ENCODE results near the gene SPEM2.

Gene SPEM2

GRCh38 chr17:7460850-7461660, 35.6 kb downstream of the SPEM2 start:
- TF ChIP-seq GATA2 (IDR thresholded peaks at IDR 0.05; ENCODE audit: low read depth, low read length): no peak
- TF ChIP-seq GATA3 (IDR thresholded peaks at IDR 0.05; ENCODE audit: low read depth, low read length): no peak

GRCh38 chr17:7462474-7463371, 37.3 kb downstream of the SPEM2 start:
- no peak for TF ChIP-seq GATA3 (IDR thresholded peaks at IDR 0.05; ENCODE audit: low read depth, low read length)
- TF ChIP-seq GATA2 (IDR thresholded peaks at IDR 0.05; ENCODE audit: low read depth, low read length): no peak

GRCh38 chr17:7463372-7463846, 38.0 kb downstream of the SPEM2 start:
- TF ChIP-seq GATA2 (IDR thresholded peaks at IDR 0.05; ENCODE audit: low read depth, low read length) (no peak), GATA3 (IDR thresholded peaks at IDR 0.05; ENCODE audit: low read depth, low read length) (no peak)

- TF ChIP-seq GATA2 (IDR thresholded peaks at IDR 0.05; ENCODE audit: low read depth, low read length): no peak
- no peak for TF ChIP-seq GATA3 (IDR thresholded peaks at IDR 0.05; ENCODE audit: low read depth, low read length)
These were observed 38.7 kb downstream of the SPEM2 start for GRCh38 chr17:7464081-7464480.

- TF ChIP-seq GATA3 (IDR thresholded peaks at IDR 0.05; ENCODE audit: low read depth, low read length) (no peak), GATA2 (IDR thresholded peaks at IDR 0.05; ENCODE audit: low read depth, low read length) (no peak)
These were observed 40.3 kb downstream of the SPEM2 start for GRCh38 chr17:7465597-7466275.

GRCh38 chr17:7466318-7466638, 40.9 kb downstream of the SPEM2 start:
- TF ChIP-seq GATA2 (IDR thresholded peaks at IDR 0.05; ENCODE audit: low read depth, low read length) (no peak), GATA3 (IDR thresholded peaks at IDR 0.05; ENCODE audit: low read depth, low read length) (no peak)

- no peak for TF ChIP-seq GATA3 (IDR thresholded peaks at IDR 0.05; ENCODE audit: low read depth, low read length)
- TF ChIP-seq GATA2 (IDR thresholded peaks at IDR 0.05; ENCODE audit: low read depth, low read length): no peak
These were observed 41.4 kb downstream of the SPEM2 start for GRCh38 chr17:7466639-7467341.

- no peak for TF ChIP-seq GATA2 (IDR thresholded peaks at IDR 0.05; ENCODE audit: low read depth, low read length)
- no peak for TF ChIP-seq GATA3 (IDR thresholded peaks at IDR 0.05; ENCODE audit: low read depth, low read length)
These were observed 42.1 kb downstream of the SPEM2 start for GRCh38 chr17:7467498-7467897.

GRCh38 chr17:7468290-7468689, 42.9 kb downstream of the SPEM2 start:
- no peak for TF ChIP-seq GATA2 (IDR thresholded peaks at IDR 0.05; ENCODE audit: low read depth, low read length)
- no peak for TF ChIP-seq GATA3 (IDR thresholded peaks at IDR 0.05; ENCODE audit: low read depth, low read length)

- TF ChIP-seq GATA3 (IDR thresholded peaks at IDR 0.05; ENCODE audit: low read depth, low read length) (no peak), GATA2 (IDR thresholded peaks at IDR 0.05; ENCODE audit: low read depth, low read length) (no peak)
These were observed 43.5 kb downstream of the SPEM2 start for GRCh38 chr17:7468804-7469389.

GRCh38 chr17:7471729-7472128, 46.3 kb downstream of the SPEM2 start:
- no peak for TF ChIP-seq GATA3 (IDR thresholded peaks at IDR 0.05; ENCODE audit: low read depth, low read length)
- TF ChIP-seq GATA2 (IDR thresholded peaks at IDR 0.05; ENCODE audit: low read depth, low read length): no peak

- TF ChIP-seq GATA3 (IDR thresholded peaks at IDR 0.05; ENCODE audit: low read depth, low read length) (no peak), GATA2 (IDR thresholded peaks at IDR 0.05; ENCODE audit: low read depth, low read length) (no peak)
These were observed 50.5 kb downstream of the SPEM2 start for GRCh38 chr17:7475764-7476422.

GRCh38 chr17:7476494-7476893, 51.1 kb downstream of the SPEM2 start:
- TF ChIP-seq GATA2 (IDR thresholded peaks at IDR 0.05; ENCODE audit: low read depth, low read length) (no peak), GATA3 (IDR thresholded peaks at IDR 0.05; ENCODE audit: low read depth, low read length) (no peak)
